Measurements from ENCODE around the gene SEMA6A.

DNA sequence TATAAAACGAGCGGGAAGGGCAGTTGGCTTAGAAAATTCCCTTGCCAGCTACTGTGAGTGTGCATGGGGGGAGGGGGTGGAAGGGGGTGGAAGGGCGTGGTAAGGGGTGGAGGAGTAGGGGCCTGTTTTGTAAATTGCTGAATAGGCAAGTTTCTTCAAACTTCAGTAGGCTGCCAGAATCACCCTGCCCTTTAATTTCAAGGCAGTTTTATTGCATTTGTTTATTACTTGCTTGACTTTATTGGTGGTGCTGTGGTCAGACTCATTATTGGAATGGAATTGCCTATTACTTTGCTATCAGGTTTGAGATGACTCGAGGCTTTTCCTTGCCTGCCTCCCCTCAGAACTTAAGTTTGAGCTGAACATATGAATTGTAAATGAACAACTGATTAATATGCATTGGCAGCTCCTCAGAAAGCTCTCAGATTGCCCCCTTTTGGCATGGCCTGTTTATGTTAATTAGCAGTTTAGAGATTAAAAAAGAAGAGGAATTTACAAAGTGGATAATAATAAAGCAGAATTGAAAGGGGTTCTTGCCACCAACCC is 76.0 kb downstream of the SEMA6A start:
- no peak for TF ChIP-seq CTCF (optimal IDR thresholded peaks at IDR 0.05 in 1 of 3, IDR thresholded peaks at IDR 0.05 in 1 of 3, conservative IDR thresholded peaks at IDR 0.05 in 1 of 3; ENCODE audit: extremely low read depth in 1 of 3, insufficient read depth in 2 of 3, low read length in 3 of 3)
- TF ChIP-seq EZH2 (IDR thresholded peaks at IDR 0.05; ENCODE audit: low read length), result no peak
